K562 (cell line): ENCODE data around the gene SEPHS1. TPM values are rescaled to one million over a fixed set of nuclear protein-coding genes. Genes with fewer than 3 reads are reported as not detected.

Experiments
- BRF1 ChIP-seq: IDR thresholded peaks from 3 replicates; pipeline ENCODE4 v1.6.1; 2011; ENCODE audit warnings: borderline replicate concordance, mild to moderate bottlenecking; ENCODE audit not compliant: insufficient read length; ENCODE audit errors: extremely low read depth
- CBFB ChIP-seq: sonication (generic); formaldehyde crosslinking; IDR thresholded peaks from 2 replicates; pipeline ENCODE4 v1.4.0; 2020; ENCODE audit warnings: mild to moderate bottlenecking, missing genetic modification reagents
- CREB1 ChIP-seq, 2 experiments: sonication (generic) in 1 of 2; formaldehyde crosslinking in 1 of 2; IDR thresholded peaks; 2 replicates each; pipeline versions ENCODE4 v1.6.1 to v1.8.0; 2012 to 2022; ENCODE audit warnings: inconsistent platforms in 1 of 2, mild to moderate bottlenecking in 1 of 2, missing genetic modification reagents in 1 of 2, moderate library complexity in 1 of 2
- HMGN3 ChIP-seq: IDR thresholded peaks from 2 replicates; pipeline ENCODE4 v1.6.1; 2011; ENCODE audit warnings: borderline replicate concordance, low read depth, mild to moderate bottlenecking, mixed read lengths, low read length; ENCODE audit not compliant: insufficient read length; ENCODE audit errors: extremely low read depth
- RB1 ChIP-seq: fragments of 450-650 bp; IDR thresholded peaks from 2 replicates; pipeline ENCODE4 v1.6.1; 2017; ENCODE audit warnings: low read depth, mild to moderate bottlenecking
- REST ChIP-seq, 2 experiments: fragments of 450-650 bp; formaldehyde crosslinking in 1 of 2; IDR thresholded peaks; 2 replicates each; pipeline versions ENCODE4 v1.4.0 to v1.6.1; 2014 to 2020; ENCODE audit warnings: mild to moderate bottlenecking in 2 of 2, borderline replicate concordance in 1 of 2, low read depth in 1 of 2
- STAT5A ChIP-seq: IDR thresholded peaks from 2 replicates; pipeline ENCODE4 v1.6.1; 2012; ENCODE audit warnings: low read length, inconsistent platforms, borderline replicate concordance
- TFAP4 ChIP-seq: sonication (generic); formaldehyde crosslinking; IDR thresholded peaks from 2 replicates; pipeline ENCODE4 v1.8.0; 2022; ENCODE audit warnings: missing genetic modification reagents, mild to moderate bottlenecking, moderate library complexity, borderline replicate concordance
- ZBTB17 ChIP-seq: fragments of 450-650 bp; formaldehyde crosslinking; IDR thresholded peaks from 2 replicates; pipeline ENCODE4 v1.4.0; 2020; ENCODE audit warnings: mild to moderate bottlenecking
- ZFX ChIP-seq: sonication (generic); formaldehyde crosslinking; IDR thresholded peaks from 2 replicates; pipeline ENCODE4 v1.8.0; 2022; ENCODE audit warnings: mild to moderate bottlenecking, missing genetic modification reagents, moderate library complexity
- ZKSCAN8 ChIP-seq: fragments of 200-800 bp; sonication (Bioruptor generic); IDR thresholded peaks from 2 replicates; pipeline ENCODE4 v1.6.1; 2016; ENCODE audit warnings: missing genetic modification characterization, missing compliant biosample characterization
- ZNF212 ChIP-seq: fragments of 450-650 bp; formaldehyde crosslinking; IDR thresholded peaks from 2 replicates; pipeline ENCODE4 v1.4.0; 2020; ENCODE audit warnings: mild to moderate bottlenecking
- ZNF384 ChIP-seq: IDR thresholded peaks from 2 replicates; pipeline ENCODE4 v1.6.1; 2012; ENCODE audit warnings: low read depth, low read length, improper control_type of control experiment
- polyA plus RNA-seq, 8 experiments: library from polyadenylated mRNA; depleted of rRNA in 4 of 8; stranded (reverse) in 5 of 8; unstranded in 3 of 8; fragments of >200 nt; fragmentation: Nextera tagmentation in 2 of 8; fragmentation: Illumina TruSeq in 1 of 8; extraction: Ambion mirVana in 2 of 8; extraction: Trizol in 1 of 8; gene quantifications; 2 replicates each; pipeline versions ENCODE4 v1.2.1 to v1.2.3, GENCODE V29; 2011 to 2014; ENCODE audit warnings: inconsistent platforms in 1 of 8, missing spikeins in 1 of 8
- total RNA-seq, 7 experiments: library from RNA; depleted of rRNA in 6 of 7; stranded (reverse); fragments of >200 nt in 6 of 7; fragmentation: Illumina TruSeq in 2 of 7; extraction: Trizol in 2 of 7; gene quantifications; 2 replicates each; pipeline versions ENCODE4 v1.2.1 to v1.2.3, GENCODE V29; 2011 to 2021; ENCODE audit warnings: low replicate concordance in 1 of 7
- TF ChIP-seq, protein P1 (sequence below): fragments of 450-650 bp; formaldehyde crosslinking; conservative IDR thresholded peaks from 2 replicates; pipeline ENCODE4 v1.4.0; 2022; ENCODE audit warnings: mild to moderate bottlenecking, missing genetic modification characterization
- TF ChIP-seq, protein P2 (sequence below): fragments of 450-650 bp; IDR thresholded peaks from 2 replicates; pipeline ENCODE4 v1.6.1; 2016; ENCODE audit warnings: mild to moderate bottlenecking

The SEPHS1 gene
- total and polyA plus RNA-seq, 9 of the 15 experiments (the other 6 are each of a cell fraction or from before 2014, with no cell fraction given), result 14.7 to 82.8 (median 41.8) TPM

DNA sequence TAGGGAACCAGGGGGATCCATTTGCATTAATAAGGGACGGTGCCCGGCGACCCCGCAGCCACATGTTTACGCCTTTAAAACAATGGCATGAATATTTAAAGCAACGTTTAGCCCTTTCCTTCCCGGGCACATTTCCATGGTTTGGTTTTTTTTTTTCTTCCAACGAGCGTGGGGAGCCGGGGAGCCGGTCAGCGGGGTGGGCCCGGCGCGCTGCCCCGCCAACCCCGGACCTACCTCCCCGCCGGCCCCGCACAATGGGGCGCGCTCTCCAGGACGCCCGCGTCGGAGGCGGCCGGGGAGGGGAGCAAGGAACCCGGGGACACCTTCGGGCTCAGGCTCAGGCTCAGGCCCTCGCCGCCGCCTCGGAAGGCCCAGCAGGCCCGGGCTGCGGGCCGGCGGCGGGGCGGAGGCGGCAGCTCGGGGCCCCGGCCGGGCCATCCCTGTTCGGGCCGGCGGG, 1.0 kb downstream of the SEPHS1 start (continued):
- TF ChIP-seq REST (IDR thresholded peaks at IDR 0.05; ENCODE audit: borderline replicate concordance) (peak; percentile 72), REST (CRISPR knock-in tag; IDR thresholded peaks at IDR 0.05; ENCODE audit: low read depth) (no peak), TFAP4 (CRISPR knock-in tag) (no peak), ZNF384 (no peak), ZKSCAN8 (CRISPR knock-in tag) (no peak), HMGN3 (peak; percentile 40), CBFB (CRISPR knock-in tag) (no peak), BRF1 (no peak), ZBTB17 (CRISPR knock-in tag) (no peak), ZFX (peak; percentile 73), STAT5A (no peak), CREB1 (IDR thresholded peaks at IDR 0.05) (no peak), CREB1 (CRISPR knock-in tag; IDR thresholded peaks at IDR 0.05) (no peak), RB1 (0 out of 2 replicates have a peak, but pooled peaks have one; percentile 37), ZNF212 (CRISPR knock-in tag) (no peak)
- TF ChIP-seq, protein P1, sequence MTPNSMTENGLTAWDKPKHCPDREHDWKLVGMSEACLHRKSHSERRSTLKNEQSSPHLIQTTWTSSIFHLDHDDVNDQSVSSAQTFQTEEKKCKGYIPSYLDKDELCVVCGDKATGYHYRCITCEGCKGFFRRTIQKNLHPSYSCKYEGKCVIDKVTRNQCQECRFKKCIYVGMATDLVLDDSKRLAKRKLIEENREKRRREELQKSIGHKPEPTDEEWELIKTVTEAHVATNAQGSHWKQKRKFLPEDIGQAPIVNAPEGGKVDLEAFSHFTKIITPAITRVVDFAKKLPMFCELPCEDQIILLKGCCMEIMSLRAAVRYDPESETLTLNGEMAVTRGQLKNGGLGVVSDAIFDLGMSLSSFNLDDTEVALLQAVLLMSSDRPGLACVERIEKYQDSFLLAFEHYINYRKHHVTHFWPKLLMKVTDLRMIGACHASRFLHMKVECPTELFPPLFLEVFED (CRISPR knock-in tag), result no peak
- TF ChIP-seq, protein P2, sequence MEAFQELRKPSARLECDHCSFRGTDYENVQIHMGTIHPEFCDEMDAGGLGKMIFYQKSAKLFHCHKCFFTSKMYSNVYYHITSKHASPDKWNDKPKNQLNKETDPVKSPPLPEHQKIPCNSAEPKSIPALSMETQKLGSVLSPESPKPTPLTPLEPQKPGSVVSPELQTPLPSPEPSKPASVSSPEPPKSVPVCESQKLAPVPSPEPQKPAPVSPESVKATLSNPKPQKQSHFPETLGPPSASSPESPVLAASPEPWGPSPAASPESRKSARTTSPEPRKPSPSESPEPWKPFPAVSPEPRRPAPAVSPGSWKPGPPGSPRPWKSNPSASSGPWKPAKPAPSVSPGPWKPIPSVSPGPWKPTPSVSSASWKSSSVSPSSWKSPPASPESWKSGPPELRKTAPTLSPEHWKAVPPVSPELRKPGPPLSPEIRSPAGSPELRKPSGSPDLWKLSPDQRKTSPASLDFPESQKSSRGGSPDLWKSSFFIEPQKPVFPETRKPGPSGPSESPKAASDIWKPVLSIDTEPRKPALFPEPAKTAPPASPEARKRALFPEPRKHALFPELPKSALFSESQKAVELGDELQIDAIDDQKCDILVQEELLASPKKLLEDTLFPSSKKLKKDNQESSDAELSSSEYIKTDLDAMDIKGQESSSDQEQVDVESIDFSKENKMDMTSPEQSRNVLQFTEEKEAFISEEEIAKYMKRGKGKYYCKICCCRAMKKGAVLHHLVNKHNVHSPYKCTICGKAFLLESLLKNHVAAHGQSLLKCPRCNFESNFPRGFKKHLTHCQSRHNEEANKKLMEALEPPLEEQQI, result no peak
